CD4-positive, alpha-beta T cell treated with Interleukin-1 beta for 1 hour (primary cell): Measurements from ENCODE around the gene FNDC4.
"Not testable (repeated sequence)": the region's sequence is repeated elsewhere in the genome, so short reads cannot be mapped to it uniquely, and the experiment has no call there.

Source experiments
- DNase-seq, 2 donors: peaks; one replicate each; pipeline ENCODE4 v3.0.0-alpha.2; 2020 to 2022

Gene FNDC4, protein sequence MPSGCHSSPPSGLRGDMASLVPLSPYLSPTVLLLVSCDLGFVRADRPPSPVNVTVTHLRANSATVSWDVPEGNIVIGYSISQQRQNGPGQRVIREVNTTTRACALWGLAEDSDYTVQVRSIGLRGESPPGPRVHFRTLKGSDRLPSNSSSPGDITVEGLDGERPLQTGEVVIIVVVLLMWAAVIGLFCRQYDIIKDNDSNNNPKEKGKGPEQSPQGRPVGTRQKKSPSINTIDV

DNA sequence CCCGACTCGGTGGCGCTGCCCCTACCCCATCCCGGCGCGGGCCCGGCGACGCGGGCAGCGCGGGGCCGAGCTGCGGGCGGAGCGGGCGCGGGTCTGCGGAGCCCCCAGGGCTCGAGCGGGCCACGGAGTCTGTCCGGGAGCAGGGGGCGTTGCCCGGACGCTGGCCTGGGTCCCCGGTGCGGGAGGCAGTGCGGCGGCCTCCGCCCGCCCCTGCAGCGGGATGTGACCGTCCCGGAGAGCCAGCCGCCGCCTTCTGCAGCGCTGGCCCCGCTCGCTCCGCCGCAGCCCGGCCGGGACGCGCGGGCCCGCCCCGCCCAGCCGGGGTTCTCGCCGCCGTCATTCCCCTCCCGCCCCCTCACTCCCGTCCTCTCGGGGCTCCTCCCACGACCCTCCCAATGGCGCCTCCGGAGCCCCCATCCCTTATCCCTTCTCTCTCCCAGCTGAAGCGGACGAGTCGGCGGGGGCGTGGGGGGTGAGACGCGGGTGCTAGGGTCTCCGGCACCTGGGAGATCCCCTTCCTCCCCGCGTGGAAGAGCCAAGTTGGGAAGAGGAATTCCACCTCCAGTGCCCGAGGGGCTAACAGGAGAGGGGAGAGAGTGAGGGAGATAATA is at the start of gene FNDC4:
Gene FNDC4 (minus strand): TSS at position 257 of the 611 bp plus-strand sequence. CDS start 521 bp downstream, outside the sequence.
- DNase-seq: no peak

GRCh38 chr2:27544143-27544821 is 49.3 kb upstream of the FNDC4 start:
- no peak for DNase-seq

GRCh38 chr2:27539649-27540048 is 44.6 kb upstream of the FNDC4 start:
- not testable (repeated sequence) for DNase-seq

- not testable (repeated sequence) for DNase-seq
Measured at GRCh38 chr2:27538839-27539450, 43.9 kb upstream of the FNDC4 start.

DNA sequence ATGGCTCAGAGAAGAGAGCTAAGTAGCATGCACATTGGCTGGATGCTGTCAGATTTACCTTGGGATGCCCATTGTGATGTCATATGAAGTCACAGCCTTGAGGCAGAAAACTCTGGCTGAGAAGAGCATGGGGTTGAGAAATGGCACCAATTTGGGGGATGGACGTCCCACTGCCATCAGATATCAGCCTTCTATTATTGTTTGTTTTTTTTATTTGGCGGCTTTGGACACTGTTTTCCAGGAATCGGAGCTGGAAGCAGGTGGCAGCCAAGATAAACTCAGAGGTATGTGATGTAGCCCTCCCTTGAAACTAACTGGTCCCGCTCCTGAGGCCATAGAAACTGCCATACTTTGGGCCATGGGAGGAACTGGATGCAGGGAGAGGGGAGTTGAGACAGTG is 42.3 kb upstream of the FNDC4 start:
- DNase-seq: no peak

- no peak for DNase-seq
Measured at GRCh38 chr2:27531983-27532382, 37.0 kb upstream of the FNDC4 start.

GRCh38 chr2:27527182-27527581 is 32.2 kb upstream of the FNDC4 start:
- no peak for DNase-seq

- no peak for DNase-seq
Measured at GRCh38 chr2:27522400-27522945, 27.5 kb upstream of the FNDC4 start.

DNA sequence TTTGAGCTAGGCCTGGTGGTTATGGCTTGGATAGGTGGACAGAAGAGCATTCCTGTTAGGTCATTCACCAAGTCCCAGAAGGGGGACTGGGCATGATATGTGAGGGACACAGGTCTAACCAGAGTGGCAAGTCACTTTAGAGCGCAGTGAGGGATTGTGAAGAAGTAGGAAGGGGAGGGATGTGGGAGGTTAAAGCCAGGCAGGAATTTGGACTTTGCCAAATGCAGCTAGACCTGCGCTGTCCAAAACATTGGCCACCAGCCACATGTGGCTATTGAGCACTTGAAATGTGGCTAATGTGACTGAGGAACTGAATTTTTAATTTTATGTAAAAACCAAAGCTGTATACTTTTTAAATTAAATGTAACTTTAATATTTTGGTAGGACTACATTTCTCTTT is 25.3 kb upstream of the FNDC4 start:
- no peak for DNase-seq

- no peak for DNase-seq
Measured at GRCh38 chr2:27518782-27519113, 23.7 kb upstream of the FNDC4 start.

GRCh38 chr2:27518113-27518781 is 23.2 kb upstream of the FNDC4 start:
- no peak for DNase-seq

DNA sequence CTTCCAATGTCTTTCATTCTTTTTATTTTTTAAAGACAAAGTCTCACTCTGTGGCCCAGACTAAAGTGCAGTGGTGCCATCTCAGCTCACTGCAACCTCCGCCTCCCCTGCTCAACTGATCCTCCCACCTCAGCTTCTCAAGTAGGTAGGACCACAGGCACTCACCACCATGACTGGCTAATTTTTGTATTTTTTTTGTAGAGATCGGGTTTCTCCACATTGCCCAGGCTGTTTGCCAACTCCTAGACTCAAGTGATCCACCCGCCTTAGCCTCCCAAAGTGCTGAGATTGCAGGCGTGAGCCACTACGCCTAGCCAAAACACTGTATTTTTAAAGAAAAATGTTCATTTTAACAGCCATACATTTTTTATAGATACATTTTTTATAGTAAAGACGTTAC is 14.3 kb upstream of the FNDC4 start:
- no peak for DNase-seq

- no peak for DNase-seq
Measured at GRCh38 chr2:27507293-27507692, 12.3 kb upstream of the FNDC4 start.

DNA sequence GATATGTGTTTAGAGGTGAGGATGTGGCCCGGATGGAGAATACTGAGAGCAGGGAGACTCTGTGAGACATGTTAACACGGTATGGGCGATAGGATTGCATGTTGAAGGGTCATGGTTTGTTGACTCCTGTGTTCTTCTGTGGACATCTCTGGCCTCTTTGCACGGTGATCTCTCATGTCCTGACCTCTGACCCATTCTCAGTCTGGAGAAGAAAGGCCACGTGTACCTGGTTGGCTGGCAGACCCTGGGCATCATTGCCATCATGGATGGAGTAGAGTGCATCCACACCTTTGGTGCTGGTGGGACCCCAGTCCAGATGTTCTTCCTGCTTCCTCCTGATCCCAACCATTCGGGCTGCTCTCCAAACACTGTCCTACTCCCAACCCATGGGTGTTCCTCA is 11.6 kb upstream of the FNDC4 start:
- no peak for DNase-seq

DNA sequence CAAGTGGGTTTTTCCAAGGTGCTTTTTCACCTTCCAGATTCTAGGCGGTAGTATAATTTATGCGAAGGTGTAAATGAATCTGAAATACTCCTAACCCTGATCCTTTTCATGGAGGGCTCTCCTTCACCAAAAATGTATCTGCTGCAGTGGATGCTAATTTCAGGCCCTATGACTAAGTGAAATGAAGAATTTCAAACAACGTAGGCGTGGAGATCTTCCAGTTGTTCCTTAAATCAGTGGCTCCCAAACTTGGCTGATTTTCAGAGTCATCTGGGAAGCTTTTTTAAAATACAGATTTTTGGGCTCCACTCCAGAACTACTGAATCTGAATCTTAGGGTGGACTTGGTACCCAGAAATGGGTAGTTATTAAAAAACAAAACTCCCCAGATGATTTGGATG is 7.1 kb upstream of the FNDC4 start:
- no peak for DNase-seq

DNA sequence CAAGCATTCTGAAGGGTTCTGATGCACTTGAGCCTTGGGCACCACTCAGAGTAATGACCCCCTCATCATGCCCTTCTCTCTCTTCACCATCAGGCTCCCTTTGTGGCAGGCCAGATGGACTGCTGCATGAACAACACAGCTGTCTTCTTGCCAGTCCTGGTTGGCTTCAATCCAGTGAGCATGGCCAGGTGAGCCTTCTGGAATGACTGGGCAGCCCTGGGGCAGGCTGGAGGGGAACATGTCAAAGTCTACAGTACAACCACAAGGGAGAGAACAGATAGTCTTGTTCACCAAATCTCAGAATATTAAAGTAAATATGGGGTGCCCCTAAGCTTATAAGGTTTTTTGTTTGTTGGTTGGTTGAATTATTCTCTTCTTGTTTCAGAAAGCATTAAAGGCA is 6.0 kb upstream of the FNDC4 start:
- no peak for DNase-seq

- no peak for DNase-seq
Measured at GRCh38 chr2:27498975-27499374, 4.0 kb upstream of the FNDC4 start.

DNA sequence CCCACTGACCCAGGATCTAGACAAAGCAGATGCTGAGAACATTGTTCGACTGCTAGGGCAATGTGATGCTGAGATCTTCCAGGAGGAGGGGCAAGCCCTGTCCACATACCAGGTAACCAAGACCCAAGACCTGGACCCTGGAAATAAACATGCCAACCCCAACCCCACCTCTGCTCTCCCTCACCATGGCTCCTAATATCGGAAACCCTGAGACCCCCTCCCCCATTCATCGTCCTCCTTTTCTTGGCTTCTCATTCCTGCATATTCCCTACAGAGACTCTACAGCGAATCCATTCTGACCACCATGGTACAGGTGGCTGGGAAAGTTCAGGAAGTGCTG is 2.3 kb upstream of the FNDC4 start:
- no peak for DNase-seq

GRCh38 chr2:27496357-27497287 is 1.6 kb upstream of the FNDC4 start, which contains the start of gene GCKR:
GCKR (plus strand) TSS chr2:27496839; CDS start chr2:27496905, 66 bp downstream.
- peak in 1 of 2 donors; percentile 38 for DNase-seq

DNA sequence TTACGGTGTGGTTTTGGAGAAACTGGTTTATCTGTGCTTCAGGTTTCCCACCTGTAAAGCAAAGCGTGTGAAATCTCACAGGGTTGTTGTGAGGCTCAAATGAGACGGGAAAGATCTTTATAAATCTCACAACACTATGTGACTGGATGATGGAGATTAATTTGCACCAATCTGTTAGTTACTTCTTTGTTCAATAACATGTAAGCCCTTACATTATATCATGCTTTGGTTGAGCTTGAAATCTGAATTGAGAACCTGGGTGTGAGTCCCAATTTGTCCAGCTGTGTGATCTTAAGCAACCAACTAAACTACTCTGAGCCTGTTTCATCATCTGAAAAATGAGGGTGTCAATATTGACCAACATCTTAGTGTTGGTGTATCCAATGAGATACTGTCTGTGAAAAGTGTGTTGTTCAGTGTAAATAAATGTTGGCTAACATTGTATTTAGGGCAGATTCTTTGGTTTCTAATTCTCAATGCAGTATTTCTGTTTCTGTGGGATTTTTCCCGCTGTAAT is 898 bp upstream of the FNDC4 start:
- DNase-seq: no peak

GRCh38 chr2:27494284-27494943 is 586 bp downstream of the FNDC4 start:
- no peak for DNase-seq
